H9 (cell line): Measurements from ENCODE around the gene TSPAN18. TPM values are rescaled to one million over a fixed set of nuclear protein-coding genes. Genes with fewer than 3 reads are reported as not detected.

Experiments used
- DNase-seq: peaks from one replicate; pipeline ENCODE4 v3.0.0-alpha.2; 2017
- H2AFZ ChIP-seq: one replicate; pipeline ENCODE4 v1.6.1; 2013; ENCODE audit warnings: mild to moderate bottlenecking, low read length, control low read depth, moderate library complexity
- H2AK5ac ChIP-seq: 2 replicates; pipeline ENCODE4 v1.6.1; 2013; ENCODE audit warnings: low read length, control low read depth, mixed read lengths; ENCODE audit not compliant: insufficient read length
- H2BK120ac ChIP-seq: one replicate; pipeline ENCODE4 v1.6.1; 2013; ENCODE audit warnings: low read depth, mild to moderate bottlenecking, low read length, control low read depth, inconsistent platforms; ENCODE audit not compliant: poor library complexity, severe bottlenecking
- H2BK12ac ChIP-seq: 2 replicates; pipeline ENCODE4 v1.6.1; 2013; ENCODE audit warnings: low read length, control low read depth, mixed read lengths, low read depth; ENCODE audit not compliant: insufficient read length
- H2BK15ac ChIP-seq: 2 replicates; pipeline ENCODE4 v1.6.1; 2013; ENCODE audit warnings: low read depth, low read length, control low read depth
- H2BK20ac ChIP-seq: one replicate; pipeline ENCODE4 v1.6.1; 2013; ENCODE audit warnings: low read depth, mild to moderate bottlenecking, low read length, control low read depth, inconsistent platforms; ENCODE audit not compliant: poor library complexity, severe bottlenecking
- H2BK5ac ChIP-seq: 2 replicates; pipeline ENCODE4 v1.6.1; 2013; ENCODE audit warnings: low read length, control low read depth, mixed read lengths; ENCODE audit not compliant: insufficient read length
- H3K14ac ChIP-seq: 2 replicates; pipeline ENCODE4 v1.6.1; 2013; ENCODE audit warnings: low read length, control low read depth; ENCODE audit not compliant: insufficient read depth
- H3K18ac ChIP-seq: 2 replicates; pipeline ENCODE4 v1.6.1; 2013; ENCODE audit warnings: low read depth, mild to moderate bottlenecking, mixed read lengths, low read length, control low read depth; ENCODE audit not compliant: insufficient read length
- H3K23ac ChIP-seq: 2 replicates; pipeline ENCODE4 v1.6.1; 2013; ENCODE audit warnings: low read length, control low read depth, mixed read lengths, low read depth; ENCODE audit not compliant: insufficient read length
- H3K23me2 ChIP-seq: 2 replicates; pipeline ENCODE4 v1.6.1; 2013; ENCODE audit warnings: low read depth, mild to moderate bottlenecking, mixed read lengths, low read length, control low read depth; ENCODE audit not compliant: insufficient read length, poor library complexity, severe bottlenecking
- H3K27ac ChIP-seq: 2 replicates; pipeline ENCODE4 v1.5.1; 2013; ENCODE audit warnings: low read length, control low read depth, mixed read lengths, low read depth; ENCODE audit not compliant: insufficient read length
- H3K27me3 ChIP-seq: 2 replicates; pipeline ENCODE4 v1.6.1; 2013; ENCODE audit warnings: low read length, control low read depth, inconsistent platforms; ENCODE audit not compliant: insufficient read depth
- H3K4ac ChIP-seq: 2 replicates; pipeline ENCODE4 v1.6.1; 2013; ENCODE audit warnings: low read depth, mild to moderate bottlenecking, control low read depth, inconsistent platforms, low read length, moderate library complexity
- H3K4me1 ChIP-seq: 2 replicates; pipeline ENCODE4 v1.6.1; 2013; ENCODE audit warnings: low read length, control low read depth, inconsistent platforms; ENCODE audit not compliant: insufficient read depth
- H3K4me2 ChIP-seq: 2 replicates; pipeline ENCODE4 v1.6.1; 2013; ENCODE audit warnings: low read length, control low read depth, mixed read lengths; ENCODE audit not compliant: insufficient read length, insufficient read depth
- H3K56ac ChIP-seq: 2 replicates; pipeline ENCODE4 v1.6.1; 2013; ENCODE audit warnings: low read depth, mild to moderate bottlenecking, mixed read lengths, low read length, control low read depth; ENCODE audit not compliant: insufficient read length
- H3K79me1 ChIP-seq: 2 replicates; pipeline ENCODE4 v1.6.1; 2013; ENCODE audit warnings: low read depth, mild to moderate bottlenecking, moderate library complexity, low read length, control low read depth, inconsistent platforms; ENCODE audit not compliant: insufficient read depth, poor library complexity, severe bottlenecking
- H3K79me2 ChIP-seq: 2 replicates; pipeline ENCODE4 v1.6.1; 2013; ENCODE audit warnings: low read length, control low read depth, inconsistent platforms; ENCODE audit not compliant: insufficient read depth
- H3K9ac ChIP-seq: 2 replicates; pipeline ENCODE4 v1.6.1; 2013; ENCODE audit warnings: low read length, control low read depth, mixed read lengths; ENCODE audit not compliant: insufficient read length; ENCODE audit errors: extremely low read depth
- H3K9me3 ChIP-seq: one replicate; pipeline ENCODE4 v1.6.1; 2013; ENCODE audit warnings: low read depth, low read length, inconsistent platforms; ENCODE audit not compliant: control insufficient read depth
- H3T11ph ChIP-seq: one replicate; pipeline ENCODE4 v1.6.1; 2013; ENCODE audit warnings: mild to moderate bottlenecking, low read length, control low read depth, inconsistent platforms
- H4K20me1 ChIP-seq: one replicate; pipeline ENCODE4 v1.6.1; 2013; ENCODE audit not compliant: control insufficient read depth, insufficient read length, insufficient read depth
- H4K5ac ChIP-seq: 2 replicates; pipeline ENCODE4 v1.6.1; 2013; ENCODE audit warnings: low read depth, mild to moderate bottlenecking, mixed read lengths, low read length, control low read depth; ENCODE audit not compliant: insufficient read length
- H4K8ac ChIP-seq: replicated peaks from 2 replicates; pipeline ENCODE4 v1.6.1; 2013; ENCODE audit warnings: low read length, control low read depth, mixed read lengths, low read depth; ENCODE audit not compliant: insufficient read length
- H4K91ac ChIP-seq: 2 replicates; pipeline ENCODE4 v1.6.1; 2013; ENCODE audit warnings: low read depth, mild to moderate bottlenecking, moderate library complexity, mixed read lengths, low read length, control low read depth; ENCODE audit not compliant: insufficient read length
- H3K27ac Mint-ChIP-seq, 3 experiments: 2 replicates in 2 of 3; 3 replicates in 1 of 3; pipeline ENCODE4 v1.8.0; 2020 to 2021; ENCODE audit warnings: mixed read lengths in 3 of 3, mild to moderate bottlenecking in 1 of 3, moderate library complexity in 1 of 3
- H3K27me3 Mint-ChIP-seq: 2 replicates; pipeline ENCODE4 v1.8.0; 2021; ENCODE audit warnings: low read depth, mild to moderate bottlenecking, moderate library complexity, mixed read lengths
- H3K36me3 Mint-ChIP-seq, 3 experiments: 2 replicates in 2 of 3; 3 replicates in 1 of 3; pipeline ENCODE4 v1.8.0; 2020 to 2021; ENCODE audit warnings: low read depth in 3 of 3, mixed read lengths in 3 of 3; ENCODE audit not compliant: insufficient read depth in 1 of 3
- H3K4me1 Mint-ChIP-seq, 2 experiments: 2 replicates each; pipeline ENCODE4 v1.8.0; 2020; ENCODE audit warnings: mixed read lengths in 2 of 2
- H3K4me3 Mint-ChIP-seq, 2 experiments: 2 replicates in 1 of 2; 3 replicates in 1 of 2; pipeline ENCODE4 v1.8.0; 2020 to 2021; ENCODE audit warnings: mild to moderate bottlenecking in 2 of 2, mixed read lengths in 2 of 2, moderate library complexity in 1 of 2
- H3K9me3 Mint-ChIP-seq, 2 experiments: 2 replicates in 1 of 2; 3 replicates in 1 of 2; pipeline ENCODE4 v1.8.0; 2020; ENCODE audit warnings: mild to moderate bottlenecking in 2 of 2, mixed read lengths in 2 of 2, moderate library complexity in 1 of 2
- WGBS: extraction: QIAGEN DNeasy Blood & Tissue Kit; methylation state at CpG from one replicate; pipeline ENCODE4 v1.1.7; 2013; ENCODE audit warnings: missing lambda C conversion rate, low lambda C conversion rate, mixed read lengths; ENCODE audit not compliant: insufficient read length; ENCODE audit errors: extremely low coverage; 5-methylcytosine and 5-hydroxymethylcytosine counted together
- total RNA-seq: library from RNA; stranded (reverse); gene quantifications from 2 replicates; pipeline ENCODE4 v1.2.1, GENCODE V29; 2021
- TF ChIP-seq, protein P1 (sequence below): fragments of 200-600 bp; sonication (generic); conservative IDR thresholded peaks from 3 replicates; pipeline ENCODE4 v1.8.0; 2021; ENCODE audit warnings: antibody characterized with exemption, mild to moderate bottlenecking

The TSPAN18 gene
- total RNA-seq, 1 experiment from 2014 or later: 25.3 TPM

DNA sequence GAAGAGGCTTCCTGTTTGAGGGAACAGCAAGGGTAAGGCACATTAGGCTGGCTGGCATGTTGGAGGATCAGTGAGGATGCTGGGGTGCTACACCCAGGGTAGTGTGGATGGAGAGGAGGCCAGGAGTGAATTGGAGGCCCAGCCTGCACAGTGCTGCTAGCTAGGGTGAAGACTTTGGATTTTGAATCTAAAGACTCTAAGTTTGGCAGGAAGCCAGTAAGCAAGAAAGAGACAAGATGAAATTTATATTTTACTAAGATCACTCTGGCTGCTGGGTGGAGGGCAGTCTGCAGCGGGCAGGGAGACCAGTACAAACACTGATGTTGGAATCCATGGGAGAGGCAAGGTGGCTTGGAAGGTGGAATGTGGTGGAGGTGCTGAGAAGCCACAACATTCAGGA, 43.6 kb downstream of the TSPAN18 start:
- no peak overlapping the region for H3K4me2 ChIP-seq
- Mint-ChIP-seq H3K27ac (no peak overlapping the region), H3K27me3 (peaks cover 21% of the 10 kb centered on the region), H3K9me3 (peaks cover 9 to 14% of the 10 kb centered on the region in 2 experiments; a peak in 4 of 5 replicates), H3K4me1 (peaks cover 37 to 42% of the 10 kb centered on the region in 2 experiments), H3K36me3 (peaks cover 9 to 17% (median 16%) of the 10 kb centered on the region in 3 experiments), H3K4me3 (no peak overlapping the region)
- H3K18ac ChIP-seq: no peak overlapping the region
- H3K56ac ChIP-seq: no peak overlapping the region
- H2BK12ac ChIP-seq: no peak overlapping the region
- H2BK5ac ChIP-seq: no peak overlapping the region
- no peak overlapping the region for H2BK20ac ChIP-seq
- H4K20me1 ChIP-seq: no peaks in the 10 kb centered on the region
- H3K14ac ChIP-seq: no peak overlapping the region; the same call in 1 of the 2 replicates
- no peak overlapping the region for H3T11ph ChIP-seq
- H2BK120ac ChIP-seq: no peak overlapping the region
- no peak overlapping the region for H3K9ac ChIP-seq
- no peak overlapping the region for H4K8ac ChIP-seq
- H4K5ac ChIP-seq: no peak overlapping the region
- H2BK15ac ChIP-seq: no peak overlapping the region
- WGBS: no CpG with 5 or more reads among the region's 1 CpG
- peaks cover 2% of the 10 kb centered on the region; the same call in 1 of the 2 replicates for H3K4me1 ChIP-seq
- no peak overlapping the region for H2AFZ ChIP-seq
- H3K23me2 ChIP-seq: no peaks in the 10 kb centered on the region
- no peak overlapping the region for H4K91ac ChIP-seq
- TF ChIP-seq, protein P1, sequence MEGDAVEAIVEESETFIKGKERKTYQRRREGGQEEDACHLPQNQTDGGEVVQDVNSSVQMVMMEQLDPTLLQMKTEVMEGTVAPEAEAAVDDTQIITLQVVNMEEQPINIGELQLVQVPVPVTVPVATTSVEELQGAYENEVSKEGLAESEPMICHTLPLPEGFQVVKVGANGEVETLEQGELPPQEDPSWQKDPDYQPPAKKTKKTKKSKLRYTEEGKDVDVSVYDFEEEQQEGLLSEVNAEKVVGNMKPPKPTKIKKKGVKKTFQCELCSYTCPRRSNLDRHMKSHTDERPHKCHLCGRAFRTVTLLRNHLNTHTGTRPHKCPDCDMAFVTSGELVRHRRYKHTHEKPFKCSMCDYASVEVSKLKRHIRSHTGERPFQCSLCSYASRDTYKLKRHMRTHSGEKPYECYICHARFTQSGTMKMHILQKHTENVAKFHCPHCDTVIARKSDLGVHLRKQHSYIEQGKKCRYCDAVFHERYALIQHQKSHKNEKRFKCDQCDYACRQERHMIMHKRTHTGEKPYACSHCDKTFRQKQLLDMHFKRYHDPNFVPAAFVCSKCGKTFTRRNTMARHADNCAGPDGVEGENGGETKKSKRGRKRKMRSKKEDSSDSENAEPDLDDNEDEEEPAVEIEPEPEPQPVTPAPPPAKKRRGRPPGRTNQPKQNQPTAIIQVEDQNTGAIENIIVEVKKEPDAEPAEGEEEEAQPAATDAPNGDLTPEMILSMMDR: no peak
- no peak overlapping the region for H2AK5ac ChIP-seq
- H3K9me3 ChIP-seq: no peaks in the 10 kb centered on the region
- H3K27me3 ChIP-seq: no peaks in the 10 kb centered on the region
- peak; percentile 12 for DNase-seq
- H3K23ac ChIP-seq: no peak overlapping the region
- no peak overlapping the region for H3K27ac ChIP-seq
- H3K4ac ChIP-seq: no peak overlapping the region
- H3K79me2 ChIP-seq: no peaks in the 10 kb centered on the region
- no peaks in the 10 kb centered on the region for H3K79me1 ChIP-seq
